GM19463 (cell line): ENCODE results near the gene FASTKD1.

ENCODE experiments used
- ATAC-seq: cut with Tn5 transposase; IDR thresholded peaks from one replicate; pipeline ENCODE4 v1.9.1; 2021; ENCODE audit warnings: mild to moderate bottlenecking, moderate library complexity; ENCODE audit not compliant: unreplicated experiment

The FASTKD1 gene

DNA sequence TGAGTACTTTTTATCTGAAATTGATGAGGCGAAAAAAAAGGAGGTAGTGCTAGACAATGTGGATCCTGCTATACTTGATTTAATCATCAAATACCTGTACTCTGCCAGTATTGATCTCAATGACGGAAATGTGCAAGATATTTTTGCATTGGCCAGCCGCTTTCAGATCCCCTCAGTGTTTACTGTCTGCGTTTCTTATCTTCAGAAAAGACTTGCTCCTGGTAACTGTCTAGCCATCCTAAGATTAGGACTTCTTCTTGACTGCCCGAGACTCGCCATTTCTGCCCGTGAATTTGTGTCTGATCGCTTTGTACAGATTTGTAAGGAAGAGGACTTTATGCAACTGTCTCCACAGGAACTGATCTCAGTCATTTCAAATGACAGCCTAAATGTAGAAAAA, 63.7 kb downstream of the FASTKD1 start:
- ATAC-seq = no peak

DNA sequence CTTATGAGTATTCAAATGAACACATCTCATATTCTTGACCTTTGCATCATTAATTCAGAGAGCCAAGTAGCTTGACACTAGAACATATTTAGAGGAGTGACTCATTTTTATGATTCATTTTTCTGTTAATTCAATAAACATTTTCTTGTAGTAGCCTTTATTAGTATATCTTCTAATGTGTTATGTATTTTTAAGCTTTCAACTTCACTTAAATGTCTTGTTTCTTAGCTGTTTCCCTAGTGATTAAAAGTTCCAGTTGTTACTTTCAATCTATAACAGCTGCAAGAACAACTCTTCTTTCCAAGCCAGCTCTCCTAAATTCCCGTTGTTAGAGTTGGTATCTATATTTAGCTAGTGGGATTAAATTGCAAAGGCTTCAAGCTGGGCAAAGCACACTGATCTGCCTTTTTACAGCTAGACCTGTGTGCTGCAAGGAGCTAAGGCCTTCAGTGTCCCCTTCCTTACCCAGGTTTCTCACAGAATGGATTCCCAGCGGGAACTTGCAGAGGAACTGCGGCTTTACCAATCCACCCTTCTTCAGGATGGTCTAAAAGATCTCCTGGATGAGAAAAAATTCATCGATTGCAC, 64.3 kb downstream of the FASTKD1 start, which contains the start of gene KLHL41:
Gene KLHL41 (plus strand): TSS at position 405 of the 588 bp plus-strand sequence. CDS start 77 bp downstream, at position 482.
- ATAC-seq = no peak

- ATAC-seq = no peak
These were observed 66.0 kb downstream of the FASTKD1 start for GRCh38 chr2:169507698-169508097.

GRCh38 chr2:169504651-169505050, 69.0 kb downstream of the FASTKD1 start:
- ATAC-seq = no peak

DNA sequence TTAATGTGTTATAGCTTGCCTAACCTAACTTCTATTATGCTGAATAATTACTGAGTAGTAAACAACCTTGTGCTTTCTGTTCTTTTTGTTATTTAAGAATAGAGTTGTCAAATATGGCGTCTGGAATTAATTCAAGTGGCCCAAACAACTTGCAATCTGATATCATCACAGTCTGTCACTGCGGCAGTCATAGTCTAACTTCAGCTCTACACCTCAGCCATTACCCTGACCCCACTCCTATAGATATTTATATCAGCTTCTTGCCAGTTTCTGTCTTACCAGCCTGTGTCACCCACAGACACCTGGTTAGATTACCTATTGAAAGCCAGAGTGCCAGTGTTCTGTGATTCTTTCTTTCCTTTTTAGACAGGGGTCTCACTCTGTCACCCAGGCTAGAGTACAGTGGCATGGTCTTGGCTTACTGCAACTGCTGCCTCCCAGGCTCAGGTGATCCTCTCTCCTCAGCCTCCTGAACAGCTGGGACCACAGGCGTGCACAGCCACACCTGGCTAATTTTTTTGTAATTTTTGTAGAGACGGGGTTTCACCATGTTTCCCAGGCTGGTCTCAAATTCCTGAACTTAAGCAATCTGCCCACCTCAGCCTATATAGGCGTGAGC, 78.2 kb downstream of the FASTKD1 start:
- ATAC-seq = no peak

DNA sequence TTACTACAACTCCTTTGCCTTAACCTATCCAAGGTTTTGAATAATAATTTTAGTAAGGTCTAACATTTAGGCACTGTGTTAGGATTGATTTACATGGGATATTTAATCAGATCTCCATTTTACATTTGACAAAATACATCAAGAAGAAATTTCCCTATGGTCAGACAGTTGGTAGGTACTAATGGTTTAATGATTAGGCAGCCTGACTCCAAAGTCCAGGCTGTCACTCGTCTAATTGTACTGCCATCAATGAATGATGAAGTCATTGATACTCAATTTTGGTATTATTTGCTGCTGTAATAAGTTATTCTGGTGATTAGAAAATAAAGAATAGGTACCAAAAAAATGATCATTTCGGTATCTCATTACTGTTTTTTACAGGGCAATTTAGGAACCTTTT, 80.3 kb downstream of the FASTKD1 start:
- ATAC-seq = no peak

DNA sequence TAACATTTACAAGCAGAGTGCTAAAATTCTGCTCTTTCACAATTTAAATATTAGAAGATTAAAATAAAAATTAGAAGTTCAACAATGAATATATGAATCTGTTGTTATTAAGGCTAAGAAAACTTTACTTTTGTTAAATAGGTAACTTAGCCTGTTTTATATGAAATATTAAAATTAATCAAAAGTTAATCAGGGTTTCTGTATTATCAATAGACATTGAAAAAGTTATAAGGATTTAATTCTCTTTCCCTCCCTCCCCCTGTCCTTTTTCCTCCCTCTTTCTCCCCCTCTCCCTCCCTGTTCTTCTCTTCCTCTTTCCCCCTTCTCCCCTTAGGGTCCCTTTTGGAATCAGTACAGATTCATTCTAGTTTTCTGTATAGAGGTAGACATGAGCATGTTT, 82.3 kb downstream of the FASTKD1 start:
- no peak for ATAC-seq

- no peak for ATAC-seq
These were observed 82.8 kb downstream of the FASTKD1 start for GRCh38 chr2:169490834-169491233.

GRCh38 chr2:169486487-169486886, 87.2 kb downstream of the FASTKD1 start:
- ATAC-seq = no peak

DNA sequence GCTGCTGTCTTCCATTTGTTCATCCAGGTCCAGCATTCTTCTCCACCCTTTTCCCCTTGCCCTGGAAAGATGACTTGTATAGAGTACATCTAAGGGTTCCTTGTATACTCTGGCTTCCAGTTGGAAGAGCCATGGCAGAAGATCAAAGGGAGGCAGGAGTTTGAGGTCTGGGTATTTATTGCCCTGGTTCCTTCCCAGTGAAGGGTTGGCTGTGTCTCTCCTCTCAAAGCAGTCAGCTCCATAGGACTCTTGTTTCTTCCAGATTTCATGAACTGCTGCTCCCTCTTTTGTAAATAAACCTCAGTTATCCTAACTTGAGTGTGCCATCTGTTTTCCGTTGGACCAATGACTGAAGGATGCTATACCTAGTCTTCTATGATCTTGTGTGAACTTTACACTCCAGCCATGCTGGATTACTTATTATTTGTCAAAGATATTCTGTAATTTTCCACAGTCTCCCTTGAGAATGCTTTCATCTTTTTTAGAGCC, 88.0 kb downstream of the FASTKD1 start:
- ATAC-seq = no peak

- ATAC-seq = no peak
These were observed 93.6 kb downstream of the FASTKD1 start for GRCh38 chr2:169480079-169480465.
